ENCODE results near the gene SUN1. TPM values are rescaled to one million over a fixed set of nuclear protein-coding genes. Genes with fewer than 3 reads are reported as not detected.

Gene SUN1
- polyA plus RNA-seq, 3 donors from 2014 or later = 19.3 to 31.5 (median 19.8) TPM

- H3K36me3 Mint-ChIP-seq = peaks cover 0 to 7% (median 3%) of the 10 kb centered on the region in 3 donors
- DNase-seq = no peak
- H3K4me1 Mint-ChIP-seq = peaks cover 30 to 35% of the 10 kb centered on the region in 2 donors
- H3K4me3 Mint-ChIP-seq = no peak overlapping the region
- peaks cover 7 to 21% (median 8%) of the 10 kb centered on the region in 3 donors for H3K27me3 Mint-ChIP-seq (ENCODE audit: low read depth in 3 of 3)
- no peaks in the 10 kb centered on the region for H3K9me3 Mint-ChIP-seq
- H3K27ac Mint-ChIP-seq = no peak overlapping the region
Observed at GRCh38 chr7:885261-885892, 53.1 kb downstream of the SUN1 start.

- Mint-ChIP-seq H3K27me3 (ENCODE audit: low read depth in 3 of 3) (peaks cover 8 to 28% (median 9%) of the 10 kb centered on the region in 3 donors), H3K9me3 (no peaks in the 10 kb centered on the region), H3K4me1 (peaks cover 28 to 31% of the 10 kb centered on the region in 2 donors), H3K36me3 (peaks cover 0 to 13% (median 7%) of the 10 kb centered on the region in 3 donors), H3K27ac (peak overlapping the region in 1 of 6 donors; percentile 40), H3K4me3 (no peak overlapping the region)
- no peak for DNase-seq
Observed at GRCh38 chr7:885893-886625, 53.8 kb downstream of the SUN1 start.

GRCh38 chr7:886626-887487 is 54.6 kb downstream of the SUN1 start:
- Mint-ChIP-seq H3K27me3 (ENCODE audit: low read depth in 3 of 3) (peaks cover 8 to 36% (median 9%) of the 10 kb centered on the region in 3 donors), H3K27ac (peak overlapping the region in 1 of 6 donors; percentile 40), H3K36me3 (peaks cover 0 to 14% (median 6%) of the 10 kb centered on the region in 3 donors), H3K4me1 (peaks cover 25 to 27% of the 10 kb centered on the region in 2 donors), H3K9me3 (no peaks in the 10 kb centered on the region), H3K4me3 (no peak overlapping the region)
- no peak for DNase-seq

GRCh38 chr7:887488-887820 is 55.2 kb downstream of the SUN1 start:
- H3K27ac Mint-ChIP-seq = no peak overlapping the region
- peaks cover 0 to 2% (median 0%) of the 10 kb centered on the region in 6 donors for H3K9me3 Mint-ChIP-seq
- H3K4me3 Mint-ChIP-seq = no peak overlapping the region
- H3K4me1 Mint-ChIP-seq = peaks cover 21 to 23% of the 10 kb centered on the region in 2 donors
- H3K36me3 Mint-ChIP-seq = peaks cover 3 to 17% (median 7%) of the 10 kb centered on the region in 3 donors
- H3K27me3 Mint-ChIP-seq (ENCODE audit: low read depth in 3 of 3) = peaks cover 6 to 39% (median 12%) of the 10 kb centered on the region in 3 donors
- no peak for DNase-seq

GRCh38 chr7:888081-889024 is 56.1 kb downstream of the SUN1 start:
- Mint-ChIP-seq H3K9me3 (peaks cover 0 to 2% (median 0%) of the 10 kb centered on the region in 6 donors), H3K4me3 (peak overlapping the region in 1 of 5 donors; percentile 16), H3K36me3 (peaks cover 6 to 20% (median 11%) of the 10 kb centered on the region in 3 donors), H3K27ac (peak overlapping the region in 4 of 6 donors; percentile 7 to 22 (median 18)), H3K4me1 (peaks cover 13 to 20% of the 10 kb centered on the region in 2 donors), H3K27me3 (ENCODE audit: low read depth in 3 of 3) (peaks cover 5 to 43% (median 19%) of the 10 kb centered on the region in 3 donors)
- no peak for DNase-seq

- Mint-ChIP-seq H3K27me3 (ENCODE audit: low read depth in 3 of 3) (peaks cover 5 to 49% (median 21%) of the 10 kb centered on the region in 3 donors), H3K4me1 (peaks cover 11 to 22% of the 10 kb centered on the region in 2 donors), H3K36me3 (peaks cover 6 to 20% (median 11%) of the 10 kb centered on the region in 3 donors), H3K27ac (peak overlapping the region in 2 of 6 donors; percentile 7 to 22), H3K4me3 (peak overlapping the region in 1 of 5 donors; percentile 16), H3K9me3 (peaks cover 0 to 2% (median 0%) of the 10 kb centered on the region in 6 donors)
- DNase-seq = no peak
Observed at GRCh38 chr7:889025-889390, 56.7 kb downstream of the SUN1 start.

- Mint-ChIP-seq H3K4me3 (no peak overlapping the region), H3K4me1 (peaks cover 7 to 19% of the 10 kb centered on the region in 2 donors), H3K27ac (no peak overlapping the region), H3K9me3 (peaks cover 0 to 2% (median 0%) of the 10 kb centered on the region in 6 donors), H3K36me3 (peaks cover 6 to 20% (median 11%) of the 10 kb centered on the region in 3 donors), H3K27me3 (ENCODE audit: low read depth in 3 of 3) (peaks cover 5 to 49% (median 21%) of the 10 kb centered on the region in 3 donors)
- DNase-seq = no peak
Observed at GRCh38 chr7:889391-889790, 57.1 kb downstream of the SUN1 start.

GRCh38 chr7:890868-891267 is 58.6 kb downstream of the SUN1 start:
- Mint-ChIP-seq H3K9me3 (peaks cover 0 to 2% (median 0%) of the 10 kb centered on the region in 6 donors), H3K4me1 (peaks cover 0 to 11% of the 10 kb centered on the region in 2 donors), H3K27me3 (ENCODE audit: low read depth in 3 of 3) (peaks cover 5 to 51% (median 31%) of the 10 kb centered on the region in 3 donors), H3K27ac (peak overlapping the region in 1 of 6 donors; percentile 27), H3K36me3 (peaks cover 7 to 26% (median 14%) of the 10 kb centered on the region in 3 donors), H3K4me3 (peak overlapping the region in 1 of 5 donors; percentile 15)
- no peak for DNase-seq

- Mint-ChIP-seq H3K36me3 (peaks cover 11 to 30% (median 19%) of the 10 kb centered on the region in 3 donors), H3K27ac (no peak overlapping the region), H3K4me3 (no peak overlapping the region), H3K4me1 (peaks cover 0 to 11% of the 10 kb centered on the region in 2 donors), H3K27me3 (ENCODE audit: low read depth in 3 of 3) (peaks cover 7 to 53% (median 35%) of the 10 kb centered on the region in 3 donors), H3K9me3 (peaks cover 0 to 2% (median 0%) of the 10 kb centered on the region in 6 donors)
- no peak for DNase-seq
Observed at GRCh38 chr7:891291-891690, 59.0 kb downstream of the SUN1 start.

GRCh38 chr7:891805-892204 is 59.5 kb downstream of the SUN1 start:
- no peak for DNase-seq
- H3K9me3 Mint-ChIP-seq = peaks cover 0 to 2% (median 0%) of the 10 kb centered on the region in 6 donors
- H3K36me3 Mint-ChIP-seq = peaks cover 12 to 33% (median 20%) of the 10 kb centered on the region in 3 donors
- peaks cover 0 to 11% of the 10 kb centered on the region in 2 donors for H3K4me1 Mint-ChIP-seq
- peak overlapping the region in 1 of 6 donors; percentile 23 for H3K27ac Mint-ChIP-seq
- peaks cover 8 to 53% (median 37%) of the 10 kb centered on the region in 3 donors for H3K27me3 Mint-ChIP-seq (ENCODE audit: low read depth in 3 of 3)
- no peak overlapping the region for H3K4me3 Mint-ChIP-seq

GRCh38 chr7:892648-893593 is 60.6 kb downstream of the SUN1 start:
- no peak overlapping the region for H3K4me3 Mint-ChIP-seq
- H3K9me3 Mint-ChIP-seq = peaks cover 0 to 2% (median 0%) of the 10 kb centered on the region in 6 donors
- peaks cover 0 to 10% of the 10 kb centered on the region in 2 donors for H3K4me1 Mint-ChIP-seq
- peaks cover 8 to 51% (median 40%) of the 10 kb centered on the region in 3 donors for H3K27me3 Mint-ChIP-seq (ENCODE audit: low read depth in 3 of 3)
- peaks cover 12 to 30% (median 20%) of the 10 kb centered on the region in 3 donors for H3K36me3 Mint-ChIP-seq
- H3K27ac Mint-ChIP-seq = peak overlapping the region in 4 of 6 donors; percentile 23 to 57 (median 36)
- no peak for DNase-seq

Measured in immature natural killer cell (primary cell).